GM18517 (cell line): ENCODE measurements around the gene CARD19.

Experiments used
- ATAC-seq: cut with Tn5 transposase; IDR thresholded peaks from one replicate; pipeline ENCODE4 v1.9.1; 2021; ENCODE audit warnings: mild to moderate bottlenecking, moderate library complexity; ENCODE audit not compliant: unreplicated experiment

CARD19 gene

GRCh38 chr9:93096131-93096802 lies at the start of gene CARD19:
Gene CARD19, plus strand, starts transcription at chr9:93096217. Its CDS starts 129 bp downstream, at chr9:93096346.
- peak; percentile 39 for ATAC-seq

GRCh38 chr9:93048566-93049448 lies 47.2 kb upstream of the CARD19 start:
- no peak for ATAC-seq

GRCh38 chr9:93049491-93049890 lies 46.5 kb upstream of the CARD19 start:
- ATAC-seq = no peak

GRCh38 chr9:93050231-93050630 lies 45.8 kb upstream of the CARD19 start:
- no peak for ATAC-seq

- no peak for ATAC-seq
Measured at GRCh38 chr9:93051680-93052089, 44.3 kb upstream of the CARD19 start.

GRCh38 chr9:93052791-93053540 lies 43.1 kb upstream of the CARD19 start:
- ATAC-seq = no peak

- no peak for ATAC-seq
Measured at GRCh38 chr9:93053781-93054331, 42.2 kb upstream of the CARD19 start.

- ATAC-seq = no peak
Measured at GRCh38 chr9:93054758-93055704, 41.0 kb upstream of the CARD19 start.

GRCh38 chr9:93057042-93057702 lies 38.8 kb upstream of the CARD19 start:
- ATAC-seq = no peak

- ATAC-seq = peak; percentile 11
Measured at GRCh38 chr9:93057703-93058354, 38.2 kb upstream of the CARD19 start.

GRCh38 chr9:93058355-93059010 lies 37.5 kb upstream of the CARD19 start, which contains the start of gene SUSD3:
Gene SUSD3, plus strand, starts transcription at chr9:93058701. Its CDS starts 42 bp downstream, at chr9:93058743.
- peak; percentile 39 for ATAC-seq

- peak; percentile 5 for ATAC-seq
Measured at GRCh38 chr9:93059011-93059714, 36.9 kb upstream of the CARD19 start.

- no peak for ATAC-seq
Measured at GRCh38 chr9:93059715-93060578, 36.1 kb upstream of the CARD19 start.

- no peak for ATAC-seq
Measured at GRCh38 chr9:93060746-93061259, 35.2 kb upstream of the CARD19 start.

- no peak for ATAC-seq
Measured at GRCh38 chr9:93061260-93061751, 34.7 kb upstream of the CARD19 start.
